Body of pancreas (tissue), 4 donors: ENCODE data around the gene TBX21.

Experiments
- CTCF ChIP-seq, 7 experiments: fragments of 450-650 bp in 4 of 7; fragments of 200-600 bp in 3 of 7; sonication (generic) in 3 of 7; IDR thresholded peaks; one replicate each; pipeline ENCODE4 v1.5.1; 2016 to 2019; ENCODE audit warnings: antibody characterized with exemption in 7 of 7
- POLR2A ChIP-seq, 3 donors: fragments of 450-650 bp; IDR thresholded peaks; one replicate each; pipeline ENCODE4 v1.6.1; 2016; ENCODE audit warnings: antibody characterized with exemption in 3 of 3, mild to moderate bottlenecking in 2 of 3

GRCh38 chr17:47701608-47702007 lies 31.4 kb upstream of the TBX21 start:
- TF ChIP-seq CTCF (IDR thresholded peaks at IDR 0.05): no peak
- TF ChIP-seq POLR2A (IDR thresholded peaks at IDR 0.05): no peak
